ENCODE data around the gene HMGCS2. TPM values are rescaled to one million over a fixed set of nuclear protein-coding genes. Genes with fewer than 3 reads are reported as not detected.

Gene HMGCS2
- total RNA-seq, 1 experiment from 2014 or later = not detected

GRCh38 chr1:119764220-119764619 lies 4.5 kb downstream of the HMGCS2 start:
- H2AFZ ChIP-seq (ENCODE audit: low read length) = no peak overlapping the region
- H3K79me2 ChIP-seq (ENCODE audit: low read length) = no peaks in the 10 kb centered on the region
- no peaks in the 10 kb centered on the region for H3K27me3 ChIP-seq (ENCODE audit: low read length)
- H3K9me3 ChIP-seq (ENCODE audit: low read length) = no peaks in the 10 kb centered on the region
- no peaks in the 10 kb centered on the region for H3K9me2 ChIP-seq (replicated peaks; ENCODE audit: insufficient read depth, low read length)
- no peak overlapping the region for H3K9ac ChIP-seq (ENCODE audit: low read length)
- DNase-seq = no peak
- H3K4me3 ChIP-seq (ENCODE audit: low read length) = no peak overlapping the region
- H3K36me3 ChIP-seq (ENCODE audit: insufficient read depth, low read length) = no peaks in the 10 kb centered on the region
- no peak overlapping the region for H3K27ac ChIP-seq (ENCODE audit: low read length)
- no peaks in the 10 kb centered on the region for H3K4me1 ChIP-seq (ENCODE audit: low read length)
- H3K4me2 ChIP-seq (ENCODE audit: low read depth, low read length, poor library complexity, severe bottlenecking) = no peak overlapping the region
- H4K20me1 ChIP-seq (ENCODE audit: insufficient read depth, low read depth, low read length) = no peaks in the 10 kb centered on the region

- Histone ChIP-seq H3K9me3 (ENCODE audit: low read length) (no peaks in the 10 kb centered on the region), H3K4me1 (ENCODE audit: low read length) (no peaks in the 10 kb centered on the region), H3K9ac (ENCODE audit: low read length) (no peak overlapping the region), H4K20me1 (ENCODE audit: insufficient read depth, low read depth, low read length) (no peaks in the 10 kb centered on the region), H3K9me2 (replicated peaks; ENCODE audit: insufficient read depth, low read length) (no peaks in the 10 kb centered on the region), H3K79me2 (ENCODE audit: low read length) (no peaks in the 10 kb centered on the region), H3K4me3 (ENCODE audit: low read length) (no peak overlapping the region), H2AFZ (ENCODE audit: low read length) (no peak overlapping the region), H3K36me3 (ENCODE audit: insufficient read depth, low read length) (no peaks in the 10 kb centered on the region), H3K4me2 (ENCODE audit: low read depth, low read length, poor library complexity, severe bottlenecking) (no peak overlapping the region), H3K27me3 (ENCODE audit: low read length) (no peaks in the 10 kb centered on the region), H3K27ac (ENCODE audit: low read length) (no peak overlapping the region)
- DNase-seq = no peak
These were observed 5.8 kb downstream of the HMGCS2 start for GRCh38 chr1:119762953-119763352.

GRCh38 chr1:119762409-119762808 lies 6.3 kb downstream of the HMGCS2 start:
- Histone ChIP-seq H3K27ac (ENCODE audit: low read length) (no peak overlapping the region), H3K79me2 (ENCODE audit: low read length) (no peaks in the 10 kb centered on the region), H3K4me1 (ENCODE audit: low read length) (no peaks in the 10 kb centered on the region), H3K36me3 (ENCODE audit: insufficient read depth, low read length) (no peaks in the 10 kb centered on the region), H3K4me3 (ENCODE audit: low read length) (no peak overlapping the region), H4K20me1 (ENCODE audit: insufficient read depth, low read depth, low read length) (no peaks in the 10 kb centered on the region), H3K9ac (ENCODE audit: low read length) (no peak overlapping the region), H3K4me2 (ENCODE audit: low read depth, low read length, poor library complexity, severe bottlenecking) (no peak overlapping the region), H2AFZ (ENCODE audit: low read length) (no peak overlapping the region), H3K9me3 (ENCODE audit: low read length) (no peaks in the 10 kb centered on the region), H3K9me2 (replicated peaks; ENCODE audit: insufficient read depth, low read length) (no peaks in the 10 kb centered on the region), H3K27me3 (ENCODE audit: low read length) (no peaks in the 10 kb centered on the region)
- no peak for DNase-seq

- no peak for DNase-seq
- Histone ChIP-seq H3K4me3 (ENCODE audit: low read length) (no peak overlapping the region), H3K36me3 (ENCODE audit: insufficient read depth, low read length) (no peaks in the 10 kb centered on the region)
These were observed 10.1 kb downstream of the HMGCS2 start for GRCh38 chr1:119758584-119758983.

GRCh38 chr1:119752592-119752991 lies 16.1 kb downstream of the HMGCS2 start:
- Histone ChIP-seq H3K9me3 (ENCODE audit: low read length) (no peaks in the 10 kb centered on the region), H3K27me3 (ENCODE audit: low read length) (no peaks in the 10 kb centered on the region), H3K27ac (ENCODE audit: low read length) (no peak overlapping the region), H3K79me2 (ENCODE audit: low read length) (no peaks in the 10 kb centered on the region), H3K36me3 (ENCODE audit: insufficient read depth, low read length) (no peaks in the 10 kb centered on the region), H2AFZ (ENCODE audit: low read length) (no peak overlapping the region), H3K9ac (ENCODE audit: low read length) (no peak overlapping the region), H3K4me1 (ENCODE audit: low read length) (no peaks in the 10 kb centered on the region), H3K9me2 (replicated peaks; ENCODE audit: insufficient read depth, low read length) (no peaks in the 10 kb centered on the region), H3K4me2 (ENCODE audit: low read depth, low read length, poor library complexity, severe bottlenecking) (no peak overlapping the region), H4K20me1 (ENCODE audit: insufficient read depth, low read depth, low read length) (no peaks in the 10 kb centered on the region), H3K4me3 (ENCODE audit: low read length) (no peak overlapping the region)
- DNase-seq = no peak

More at GRCh38 chr1:119758584-119758983, 10.1 kb downstream of the HMGCS2 start:
- Histone ChIP-seq H3K27ac (ENCODE audit: low read length) (no peak overlapping the region), H3K79me2 (ENCODE audit: low read length) (no peaks in the 10 kb centered on the region), H4K20me1 (ENCODE audit: insufficient read depth, low read depth, low read length) (no peaks in the 10 kb centered on the region), H3K4me1 (ENCODE audit: low read length) (no peaks in the 10 kb centered on the region), H3K9ac (ENCODE audit: low read length) (no peak overlapping the region), H3K4me2 (ENCODE audit: low read depth, low read length, poor library complexity, severe bottlenecking) (no peak overlapping the region), H3K9me3 (ENCODE audit: low read length) (no peaks in the 10 kb centered on the region), H3K27me3 (ENCODE audit: low read length) (no peaks in the 10 kb centered on the region), H3K9me2 (replicated peaks; ENCODE audit: insufficient read depth, low read length) (no peaks in the 10 kb centered on the region), H2AFZ (ENCODE audit: low read length) (no peak overlapping the region)

- H3K79me2 ChIP-seq (ENCODE audit: low read length) = no peaks in the 10 kb centered on the region
- H3K36me3 ChIP-seq (ENCODE audit: insufficient read depth, low read length) = no peaks in the 10 kb centered on the region
- no peaks in the 10 kb centered on the region for H3K9me2 ChIP-seq (replicated peaks; ENCODE audit: insufficient read depth, low read length)
- H3K27ac ChIP-seq (ENCODE audit: low read length) = no peak overlapping the region
- H3K4me3 ChIP-seq (ENCODE audit: low read length) = no peak overlapping the region
- no peak overlapping the region for H2AFZ ChIP-seq (ENCODE audit: low read length)
- H4K20me1 ChIP-seq (ENCODE audit: insufficient read depth, low read depth, low read length) = no peaks in the 10 kb centered on the region
- no peak for DNase-seq
- no peak overlapping the region for H3K4me2 ChIP-seq (ENCODE audit: low read depth, low read length, poor library complexity, severe bottlenecking)
- peaks cover 13% of the 10 kb centered on the region for H3K4me1 ChIP-seq (ENCODE audit: low read length)
- H3K9ac ChIP-seq (ENCODE audit: low read length) = no peak overlapping the region
- H3K27me3 ChIP-seq (ENCODE audit: low read length) = no peaks in the 10 kb centered on the region
- no peaks in the 10 kb centered on the region for H3K9me3 ChIP-seq (ENCODE audit: low read length)
These were observed 20.7 kb downstream of the HMGCS2 start for GRCh38 chr1:119748040-119748439.

GRCh38 chr1:119747451-119747850 lies 21.3 kb downstream of the HMGCS2 start:
- H4K20me1 ChIP-seq (ENCODE audit: insufficient read depth, low read depth, low read length) = no peaks in the 10 kb centered on the region
- H3K4me3 ChIP-seq (ENCODE audit: low read length) = no peak overlapping the region
- peaks cover 13% of the 10 kb centered on the region for H3K4me1 ChIP-seq (ENCODE audit: low read length)
- H3K9me2 ChIP-seq (replicated peaks; ENCODE audit: insufficient read depth, low read length) = no peaks in the 10 kb centered on the region
- no peak overlapping the region for H3K4me2 ChIP-seq (ENCODE audit: low read depth, low read length, poor library complexity, severe bottlenecking)
- no peaks in the 10 kb centered on the region for H3K9me3 ChIP-seq (ENCODE audit: low read length)
- H3K27me3 ChIP-seq (ENCODE audit: low read length) = no peaks in the 10 kb centered on the region
- H3K9ac ChIP-seq (ENCODE audit: low read length) = no peak overlapping the region
- no peak overlapping the region for H3K27ac ChIP-seq (ENCODE audit: low read length)
- no peaks in the 10 kb centered on the region for H3K79me2 ChIP-seq (ENCODE audit: low read length)
- no peaks in the 10 kb centered on the region for H3K36me3 ChIP-seq (ENCODE audit: insufficient read depth, low read length)
- no peak for DNase-seq
- no peak overlapping the region for H2AFZ ChIP-seq (ENCODE audit: low read length)

GRCh38 chr1:119745034-119745433 lies 23.7 kb downstream of the HMGCS2 start:
- Histone ChIP-seq H4K20me1 (ENCODE audit: insufficient read depth, low read depth, low read length) (no peaks in the 10 kb centered on the region), H3K79me2 (ENCODE audit: low read length) (no peaks in the 10 kb centered on the region), H3K9me2 (replicated peaks; ENCODE audit: insufficient read depth, low read length) (no peaks in the 10 kb centered on the region), H3K36me3 (ENCODE audit: insufficient read depth, low read length) (no peaks in the 10 kb centered on the region), H3K27ac (ENCODE audit: low read length) (no peak overlapping the region), H3K4me2 (ENCODE audit: low read depth, low read length, poor library complexity, severe bottlenecking) (no peak overlapping the region), H3K9me3 (ENCODE audit: low read length) (no peaks in the 10 kb centered on the region), H3K4me3 (ENCODE audit: low read length) (no peak overlapping the region), H3K9ac (ENCODE audit: low read length) (no peak overlapping the region), H3K4me1 (ENCODE audit: low read length) (peaks cover 13% of the 10 kb centered on the region), H2AFZ (ENCODE audit: low read length) (no peak overlapping the region), H3K27me3 (ENCODE audit: low read length) (no peaks in the 10 kb centered on the region)
- DNase-seq = no peak

- no peak overlapping the region for H3K27ac ChIP-seq (ENCODE audit: low read length)
These were observed 24.1 kb downstream of the HMGCS2 start for GRCh38 chr1:119744598-119744942.

More at GRCh38 chr1:119744598-119744942, 24.1 kb downstream of the HMGCS2 start:
- no peaks in the 10 kb centered on the region for H3K36me3 ChIP-seq (ENCODE audit: insufficient read depth, low read length)
- no peak overlapping the region for H3K9ac ChIP-seq (ENCODE audit: low read length)
- H4K20me1 ChIP-seq (ENCODE audit: insufficient read depth, low read depth, low read length) = no peaks in the 10 kb centered on the region
- H3K79me2 ChIP-seq (ENCODE audit: low read length) = no peaks in the 10 kb centered on the region
- H3K9me2 ChIP-seq (replicated peaks; ENCODE audit: insufficient read depth, low read length) = no peaks in the 10 kb centered on the region
- H2AFZ ChIP-seq (ENCODE audit: low read length) = no peak overlapping the region
- DNase-seq = no peak
- no peaks in the 10 kb centered on the region for H3K27me3 ChIP-seq (ENCODE audit: low read length)
- no peak overlapping the region for H3K4me2 ChIP-seq (ENCODE audit: low read depth, low read length, poor library complexity, severe bottlenecking)
- H3K4me1 ChIP-seq (ENCODE audit: low read length) = peaks cover 13% of the 10 kb centered on the region
- no peak overlapping the region for H3K4me3 ChIP-seq (ENCODE audit: low read length)
- H3K9me3 ChIP-seq (ENCODE audit: low read length) = no peaks in the 10 kb centered on the region

Data from Karpas-422 (cell line).